ENCODE measurements around the gene GRAMD1B.

The GRAMD1B gene

GRCh38 chr11:123429913-123430720, at the start of gene GRAMD1B:
TSS of gene GRAMD1B (plus strand) at chr11:123430269. CDS start at chr11:123430793, 524 bp downstream.
- no peak for DNase-seq (ENCODE audit: low read depth)
- peak within 1 kb of the TSS; percentile 63 for H3K4me3 ChIP-seq (ENCODE audit: low read depth, low read length)

GRCh38 chr11:123381149-123381548, 48.9 kb upstream of the GRAMD1B start:
- no peak overlapping the region for H3K4me3 ChIP-seq (ENCODE audit: low read depth, low read length)
- DNase-seq (ENCODE audit: low read depth), result no peak

GRCh38 chr11:123381817-123382554, 48.1 kb upstream of the GRAMD1B start:
- H3K4me3 ChIP-seq (ENCODE audit: low read depth, low read length), result no peak overlapping the region
- DNase-seq (ENCODE audit: low read depth), result no peak

- no peak for DNase-seq (ENCODE audit: low read depth)
- no peak overlapping the region for H3K4me3 ChIP-seq (ENCODE audit: low read depth, low read length)
These were observed 47.5 kb upstream of the GRAMD1B start for GRCh38 chr11:123382555-123383074.

GRCh38 chr11:123384116-123384515, 46.0 kb upstream of the GRAMD1B start:
- DNase-seq (ENCODE audit: low read depth), result no peak
- no peak overlapping the region for H3K4me3 ChIP-seq (ENCODE audit: low read depth, low read length)

GRCh38 chr11:123386796-123387510, 43.1 kb upstream of the GRAMD1B start:
- no peak overlapping the region for H3K4me3 ChIP-seq (ENCODE audit: low read depth, low read length)
- no peak for DNase-seq (ENCODE audit: low read depth)

GRCh38 chr11:123388640-123389039, 41.4 kb upstream of the GRAMD1B start:
- H3K4me3 ChIP-seq (ENCODE audit: low read depth, low read length), result no peak overlapping the region
- no peak for DNase-seq (ENCODE audit: low read depth)

- no peak for DNase-seq (ENCODE audit: low read depth)
- no peak overlapping the region for H3K4me3 ChIP-seq (ENCODE audit: low read depth, low read length)
These were observed 39.9 kb upstream of the GRAMD1B start for GRCh38 chr11:123390146-123390545.

GRCh38 chr11:123391646-123392348, 38.3 kb upstream of the GRAMD1B start:
- no peak for DNase-seq (ENCODE audit: low read depth)
- H3K4me3 ChIP-seq (ENCODE audit: low read depth, low read length), result no peak overlapping the region

- no peak for DNase-seq (ENCODE audit: low read depth)
- H3K4me3 ChIP-seq (ENCODE audit: low read depth, low read length), result no peak overlapping the region
These were observed 37.6 kb upstream of the GRAMD1B start for GRCh38 chr11:123392431-123392830.

- DNase-seq (ENCODE audit: low read depth), result no peak
- no peak overlapping the region for H3K4me3 ChIP-seq (ENCODE audit: low read depth, low read length)
These were observed 37.2 kb upstream of the GRAMD1B start for GRCh38 chr11:123392844-123393243.

GRCh38 chr11:123393312-123393927, 36.6 kb upstream of the GRAMD1B start:
- H3K4me3 ChIP-seq (ENCODE audit: low read depth, low read length), result no peak overlapping the region
- no peak for DNase-seq (ENCODE audit: low read depth)

GRCh38 chr11:123404676-123405075, 25.4 kb upstream of the GRAMD1B start:
- DNase-seq (ENCODE audit: low read depth), result no peak

GRCh38 chr11:123405123-123405592, 24.9 kb upstream of the GRAMD1B start:
- DNase-seq (ENCODE audit: low read depth), result no peak
- H3K4me3 ChIP-seq (ENCODE audit: low read depth, low read length), result no peak overlapping the region

More at GRCh38 chr11:123404676-123405075, 25.4 kb upstream of the GRAMD1B start:
- no peak overlapping the region for H3K4me3 ChIP-seq (ENCODE audit: low read depth, low read length)

GRCh38 chr11:123406441-123407129, 23.5 kb upstream of the GRAMD1B start:
- DNase-seq (ENCODE audit: low read depth), result no peak
- H3K4me3 ChIP-seq (ENCODE audit: low read depth, low read length), result no peak overlapping the region

- no peak for DNase-seq (ENCODE audit: low read depth)
- H3K4me3 ChIP-seq (ENCODE audit: low read depth, low read length), result no peak overlapping the region
These were observed 22.7 kb upstream of the GRAMD1B start for GRCh38 chr11:123407130-123407995.

GRCh38 chr11:123407996-123408597, 22.0 kb upstream of the GRAMD1B start:
- DNase-seq (ENCODE audit: low read depth), result no peak
- no peak overlapping the region for H3K4me3 ChIP-seq (ENCODE audit: low read depth, low read length)
